GM12874 (cell line): ENCODE measurements around the gene CD300LB.

Source experiments
- CTCF ChIP-seq: IDR thresholded peaks from 2 replicates; pipeline ENCODE4 v1.5.1; 2011; ENCODE audit warnings: low read depth, mild to moderate bottlenecking, control low read depth, low read length, moderate library complexity; ENCODE audit not compliant: insufficient read depth

The CD300LB gene

GRCh38 chr17:74568106-74568873 is 37.0 kb upstream of the CD300LB start:
- no peak for TF ChIP-seq CTCF

GRCh38 chr17:74567397-74567796 is 36.1 kb upstream of the CD300LB start, which contains the start of gene CD300H:
Gene CD300H, minus strand, starts transcription at chr17:74567509.
- TF ChIP-seq CTCF, result no peak

- TF ChIP-seq CTCF, result peak; percentile 80
Measured at GRCh38 chr17:74566132-74566753, 35.0 kb upstream of the CD300LB start.

- TF ChIP-seq CTCF, result no peak
Measured at GRCh38 chr17:74565126-74565525, 33.9 kb upstream of the CD300LB start.

GRCh38 chr17:74563358-74563757 is 32.1 kb upstream of the CD300LB start:
- TF ChIP-seq CTCF, result no peak

- no peak for TF ChIP-seq CTCF
Measured at GRCh38 chr17:74561586-74561985, 30.3 kb upstream of the CD300LB start.

GRCh38 chr17:74558882-74559519 is 27.7 kb upstream of the CD300LB start:
- no peak for TF ChIP-seq CTCF
